OCI-LY3 (cell line): ENCODE measurements around the gene KCNMA1.

Source experiments
- CTCF ChIP-seq: fragments of 200-600, 300-600 bp; sonication (generic); IDR thresholded peaks from 2 replicates; pipeline ENCODE4 v1.5.1; 2014; ENCODE audit warnings: antibody characterized with exemption, low read length, low read depth
- EZH2phosphoT487 ChIP-seq: fragments of 200-600 bp; shearing (Covaris generic); IDR thresholded peaks from 2 replicates; pipeline ENCODE4 v1.6.1; 2018; ENCODE audit warnings: antibody characterized with exemption, mixed run types, low read depth

GRCh38 chr10:77603534-77603927 lies 34.1 kb downstream of the KCNMA1 start:
- TF ChIP-seq CTCF, result no peak
- TF ChIP-seq EZH2phosphoT487, result no peak
